GM18519 (cell line): ENCODE data around the gene SRGAP3.

Source experiments
- ATAC-seq: cut with Tn5 transposase; IDR thresholded peaks from one replicate; pipeline ENCODE4 v1.9.1; 2021; ENCODE audit warnings: mild to moderate bottlenecking, moderate library complexity; ENCODE audit not compliant: unreplicated experiment, low FRiP score

Gene SRGAP3

DNA sequence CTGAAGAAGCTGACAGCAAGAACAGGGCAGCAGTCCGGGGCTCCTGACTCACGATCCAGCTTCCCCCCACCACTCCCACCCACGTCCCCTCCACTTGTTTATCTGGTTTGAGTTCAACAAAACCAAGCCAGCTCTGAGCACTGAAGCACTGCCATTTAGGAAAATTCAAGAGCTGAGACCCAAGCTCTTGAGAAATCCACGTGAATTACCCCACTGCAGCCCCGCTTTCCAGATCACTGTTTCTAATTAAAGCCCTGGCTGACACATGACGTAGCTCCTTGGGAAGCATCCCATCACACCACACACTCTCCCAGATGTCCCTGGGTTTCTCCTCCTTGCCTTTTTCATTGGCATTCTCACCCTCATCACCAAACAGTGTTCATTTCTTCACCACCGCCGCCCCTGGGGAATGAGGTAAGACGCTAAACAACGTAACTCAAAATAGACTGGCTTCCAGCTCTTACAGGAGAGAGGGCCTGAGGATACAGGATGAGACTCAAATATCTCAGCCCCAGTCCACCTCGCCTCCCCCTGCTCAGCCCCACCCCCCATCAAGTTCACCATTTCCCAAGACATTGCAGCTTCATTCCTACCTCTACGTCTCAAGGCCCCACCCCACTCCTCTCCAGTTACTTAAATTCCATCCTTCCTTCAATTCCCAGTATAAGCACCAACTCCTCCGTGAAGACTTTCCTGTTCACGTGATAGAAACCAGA is 95.4 kb downstream of the SRGAP3 start:
- ATAC-seq, result no peak

- ATAC-seq, result no peak
Observed at GRCh38 chr3:9151240-9151639, 98.2 kb downstream of the SRGAP3 start.

DNA sequence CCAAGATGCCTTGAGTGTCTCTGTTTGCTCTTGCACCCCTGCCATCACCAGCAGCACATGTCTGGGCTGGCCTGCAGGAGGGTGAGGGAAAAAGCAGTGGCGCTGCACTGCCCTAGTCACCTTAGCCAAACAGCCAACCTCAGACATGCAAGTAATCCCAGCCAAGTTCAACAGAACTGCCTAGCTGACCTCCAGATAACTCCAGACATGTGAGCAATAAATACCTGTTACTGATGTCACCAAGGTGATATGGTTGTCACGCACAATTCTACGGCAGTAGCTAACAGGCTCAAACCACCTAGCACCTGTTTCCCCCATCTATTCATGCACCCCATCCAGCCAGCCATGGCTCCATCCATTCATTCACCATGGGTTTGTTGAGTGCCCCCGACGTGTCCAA is 99.9 kb downstream of the SRGAP3 start:
- no peak for ATAC-seq

DNA sequence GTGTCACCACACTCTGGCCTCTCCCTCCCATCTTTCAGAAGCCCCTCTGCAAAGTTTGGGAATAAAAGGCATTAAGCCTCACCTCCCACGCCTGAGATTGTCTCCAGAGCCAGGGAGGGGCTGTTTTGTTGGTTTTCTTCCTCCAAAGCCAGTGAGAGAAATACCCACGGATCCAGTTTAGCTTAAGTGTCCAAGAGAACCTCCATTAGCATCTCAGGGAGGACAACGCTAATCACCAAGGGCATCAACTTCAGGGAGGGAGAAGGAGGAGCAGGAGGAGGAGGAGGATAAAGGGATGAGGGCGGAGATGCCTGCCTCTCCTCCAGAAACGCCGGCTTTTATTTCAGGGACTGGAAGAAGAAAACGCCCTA is 101.6 kb downstream of the SRGAP3 start:
- ATAC-seq, result no peak

GRCh38 chr3:9147215-9147895 is 102.1 kb downstream of the SRGAP3 start:
- ATAC-seq, result peak; percentile 73

DNA sequence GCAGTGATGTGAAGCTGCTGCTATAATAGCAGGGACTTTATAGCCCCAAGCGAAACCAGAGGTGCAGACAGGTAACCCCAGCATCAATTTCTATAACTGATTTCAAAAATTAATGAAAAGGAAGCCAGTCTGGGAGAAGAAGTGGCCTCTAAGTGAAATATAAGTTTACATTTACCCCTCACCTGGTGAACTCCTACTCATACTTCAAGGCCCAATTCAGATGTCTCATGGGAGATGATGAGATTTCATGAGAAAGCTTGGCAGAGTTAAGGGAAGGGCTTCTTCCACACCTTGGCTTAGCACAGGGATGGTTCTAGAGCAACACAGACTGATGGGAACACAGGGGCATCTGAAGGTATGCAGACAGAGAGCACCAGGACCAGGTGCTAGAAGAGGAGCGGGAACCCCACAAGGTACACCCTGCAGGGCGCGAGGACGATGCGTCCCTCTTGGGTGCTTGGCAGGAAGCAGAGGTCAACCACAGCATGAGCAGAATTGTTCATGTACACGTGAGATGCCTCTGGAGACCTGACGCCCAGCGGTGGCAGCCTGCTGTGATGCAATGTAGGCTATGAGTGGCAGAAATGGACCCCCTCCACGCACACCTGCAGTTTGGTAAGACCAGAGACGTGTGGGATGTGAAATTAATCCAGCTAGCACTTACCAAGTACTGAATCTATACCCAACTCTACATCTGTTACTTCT is 102.9 kb downstream of the SRGAP3 start:
- no peak for ATAC-seq

DNA sequence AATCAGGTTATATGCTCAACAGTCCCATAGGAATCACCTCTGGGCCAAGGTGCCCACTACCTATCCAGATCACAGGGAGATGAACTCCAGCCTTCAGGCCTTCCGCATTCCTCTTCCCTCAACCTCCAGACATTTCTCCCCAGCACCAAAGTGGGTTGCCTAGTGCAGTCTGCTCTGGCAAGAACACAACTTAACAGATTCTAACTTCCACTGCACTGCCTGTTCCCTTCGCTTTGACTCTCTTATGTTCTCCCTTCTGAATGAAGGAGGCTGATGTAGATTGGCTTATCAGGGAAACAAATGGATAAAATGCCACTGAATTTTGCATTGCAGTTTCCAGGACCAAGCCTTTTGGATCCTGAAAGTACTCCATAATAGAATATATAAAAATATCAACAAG is 106.3 kb downstream of the SRGAP3 start:
- ATAC-seq, result no peak

DNA sequence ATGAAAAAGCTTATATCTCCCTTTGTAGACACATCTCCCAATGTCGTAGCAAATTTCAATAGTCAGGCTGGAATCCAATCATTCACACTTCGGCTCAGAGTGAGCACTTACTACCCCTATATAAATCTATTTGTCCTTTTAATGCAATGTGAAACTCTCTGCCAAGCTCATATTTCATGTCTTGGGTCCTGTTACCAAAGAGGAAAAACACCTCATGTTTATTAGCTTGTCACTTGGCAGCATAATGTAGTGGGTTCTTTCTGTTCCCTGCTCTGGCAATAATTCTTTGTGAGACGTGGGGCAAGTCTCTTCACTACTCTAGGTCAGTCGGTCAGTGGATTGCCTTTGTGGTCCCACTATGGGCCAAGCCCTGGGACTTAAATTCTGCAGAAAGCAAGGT is 107.1 kb downstream of the SRGAP3 start:
- no peak for ATAC-seq

DNA sequence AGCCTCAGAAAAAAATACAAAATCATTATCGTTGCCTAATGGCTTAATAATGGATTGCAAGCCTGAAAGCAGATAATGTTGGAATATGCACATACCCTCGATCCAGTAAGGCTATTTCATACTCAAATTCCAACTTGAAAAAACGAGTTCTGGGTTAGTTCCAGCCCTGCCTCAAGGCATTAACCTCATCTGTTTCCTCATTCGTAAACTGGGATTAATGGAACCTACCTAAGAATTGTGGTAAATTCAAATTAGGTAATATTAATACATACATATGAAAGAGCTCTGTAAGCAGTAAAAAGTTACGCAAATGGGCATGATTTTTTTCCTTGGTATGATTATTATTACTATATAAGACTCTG is 107.5 kb downstream of the SRGAP3 start:
- no peak for ATAC-seq

DNA sequence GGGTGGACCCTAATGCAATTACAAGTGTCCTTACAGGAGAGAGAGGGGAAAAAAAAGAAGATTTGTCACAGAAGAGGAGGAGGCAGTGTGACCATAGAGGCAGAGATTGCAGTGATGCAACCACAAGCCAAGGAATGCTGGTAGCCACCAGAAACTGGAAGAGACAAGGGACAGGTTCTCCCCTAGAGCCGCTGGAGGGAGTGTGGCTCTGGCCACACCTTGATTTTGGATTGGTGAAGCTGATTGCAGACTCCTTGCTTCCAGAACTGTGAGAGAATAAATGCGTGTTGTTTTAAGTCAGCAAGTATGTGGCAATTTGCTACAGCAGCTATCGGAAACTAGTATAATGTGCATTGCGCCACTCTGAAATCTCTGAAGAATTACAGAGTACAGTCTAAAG is 110.1 kb downstream of the SRGAP3 start:
- ATAC-seq, result no peak

DNA sequence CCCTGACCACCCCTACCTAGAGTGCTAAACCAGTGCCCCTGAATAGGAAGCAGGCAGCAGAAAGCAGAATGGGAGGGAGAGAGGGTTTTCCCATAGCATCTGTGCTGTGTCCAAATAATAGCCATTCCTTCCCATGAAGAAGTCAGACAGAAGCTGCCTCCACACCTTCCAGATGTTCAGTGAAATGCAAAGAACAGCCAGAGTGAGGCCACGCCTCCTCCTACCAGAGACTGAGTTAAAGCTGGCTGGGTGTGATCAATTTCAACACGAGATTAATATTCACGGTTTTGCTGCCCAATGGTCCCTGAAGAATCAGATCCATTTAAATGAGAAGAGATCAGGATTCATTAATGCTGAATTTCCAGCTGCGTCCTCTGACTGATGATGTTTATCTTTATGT is 111.8 kb downstream of the SRGAP3 start:
- no peak for ATAC-seq

DNA sequence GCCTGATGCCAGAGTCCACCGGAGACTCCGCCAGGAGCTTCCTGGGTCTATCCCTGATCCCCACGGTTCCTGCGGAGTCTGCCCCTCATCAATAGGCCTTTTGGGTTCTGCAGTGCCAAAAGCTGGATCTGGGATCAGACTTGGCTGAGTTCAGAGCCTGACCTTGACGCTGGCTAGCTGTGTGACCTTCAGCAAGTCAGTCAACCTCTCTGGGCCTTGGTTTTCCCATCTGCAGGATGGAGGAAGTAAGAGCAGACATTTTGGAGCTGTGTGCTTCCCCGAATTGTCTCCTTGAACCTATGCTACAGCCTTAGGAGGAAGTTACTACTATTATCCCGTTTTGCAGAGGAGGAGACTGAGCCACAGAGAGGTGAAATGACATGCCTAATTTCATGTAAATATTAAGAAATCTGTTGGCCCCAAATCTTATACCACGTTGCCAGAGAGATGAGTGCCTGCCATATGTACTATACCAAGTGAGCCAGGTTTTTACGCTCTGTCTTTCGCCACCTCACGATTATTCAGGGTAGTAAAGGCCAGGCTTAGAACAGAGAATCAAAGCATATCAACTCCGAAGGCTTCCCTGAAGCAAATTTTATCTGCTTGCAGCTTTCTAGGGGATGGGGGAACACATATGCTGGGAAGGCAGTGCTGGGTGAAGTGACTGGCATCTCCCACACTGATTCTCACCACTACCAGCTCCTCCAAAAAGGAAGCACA is 112.5 kb downstream of the SRGAP3 start:
- no peak for ATAC-seq

GRCh38 chr3:9135930-9136525 is 113.4 kb downstream of the SRGAP3 start:
- no peak for ATAC-seq

DNA sequence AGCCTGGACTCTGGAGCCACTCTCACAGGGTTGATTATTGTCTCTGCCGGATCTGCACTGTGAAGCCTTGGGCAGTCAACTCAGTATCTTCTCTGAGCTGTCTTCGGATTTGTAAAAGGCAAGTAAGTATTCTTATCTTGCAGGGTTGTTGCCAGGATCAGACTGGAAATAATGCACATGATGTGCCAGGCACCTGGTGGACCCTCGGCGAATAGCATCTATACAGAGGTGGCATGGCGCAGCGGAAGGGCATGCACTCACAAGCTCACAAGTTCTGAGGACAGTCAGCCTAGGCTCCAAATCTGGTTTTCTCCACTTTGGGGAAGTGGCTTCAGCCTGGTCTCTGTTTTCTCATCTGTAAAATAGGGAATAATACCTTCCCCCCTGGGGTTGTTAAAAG is 113.9 kb downstream of the SRGAP3 start:
- ATAC-seq, result no peak

DNA sequence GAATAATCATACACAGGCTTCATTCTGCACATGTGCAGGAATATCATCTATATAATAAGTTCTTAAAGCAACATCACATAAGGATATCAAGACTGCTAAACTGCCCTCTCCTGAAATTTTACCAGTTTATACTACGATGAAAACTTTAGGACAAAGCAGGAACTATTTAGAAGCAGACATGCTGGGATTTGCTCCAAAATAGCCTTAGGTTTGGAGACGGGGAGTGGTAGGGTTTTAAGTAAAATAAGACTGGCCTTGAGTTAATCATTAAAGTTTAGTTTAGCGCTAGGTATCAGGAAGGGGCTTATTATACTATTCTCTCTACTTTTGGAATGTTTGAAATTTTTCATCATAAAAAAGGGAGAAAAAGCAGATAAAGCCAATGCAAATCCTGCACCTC is 115.8 kb downstream of the SRGAP3 start:
- ATAC-seq, result no peak

GRCh38 chr3:9130345-9131305 is 118.8 kb downstream of the SRGAP3 start:
- ATAC-seq, result no peak

DNA sequence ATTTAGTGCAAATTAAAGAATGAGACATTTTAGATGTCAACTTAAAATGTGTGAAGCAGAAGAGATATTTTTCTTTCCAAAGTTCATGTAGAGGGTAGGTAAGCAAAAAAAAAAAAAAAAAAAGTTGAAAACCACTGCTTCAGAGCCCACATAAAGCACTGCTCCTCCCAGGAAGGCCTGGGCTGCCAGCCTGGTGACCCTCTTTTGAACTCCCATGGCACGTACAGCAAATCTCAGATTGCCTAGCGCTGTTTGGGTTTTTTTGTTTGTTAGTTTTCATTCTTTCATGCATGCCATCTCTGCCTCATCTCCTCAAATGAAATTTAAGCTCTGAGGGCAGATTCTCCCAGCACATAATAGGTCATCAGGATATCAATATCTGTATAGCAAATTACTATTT is 120.1 kb downstream of the SRGAP3 start:
- ATAC-seq, result no peak

GRCh38 chr3:9125278-9125951 is 124.0 kb downstream of the SRGAP3 start:
- no peak for ATAC-seq

- no peak for ATAC-seq
Observed at GRCh38 chr3:9124730-9125129, 124.7 kb downstream of the SRGAP3 start.
